ENCODE measurements around the gene AKR1C2.
"Not testable (repeated sequence)": the region's sequence is repeated elsewhere in the genome, so short reads cannot be mapped to it uniquely, and the experiment has no call there.

AKR1C2 gene

DNA sequence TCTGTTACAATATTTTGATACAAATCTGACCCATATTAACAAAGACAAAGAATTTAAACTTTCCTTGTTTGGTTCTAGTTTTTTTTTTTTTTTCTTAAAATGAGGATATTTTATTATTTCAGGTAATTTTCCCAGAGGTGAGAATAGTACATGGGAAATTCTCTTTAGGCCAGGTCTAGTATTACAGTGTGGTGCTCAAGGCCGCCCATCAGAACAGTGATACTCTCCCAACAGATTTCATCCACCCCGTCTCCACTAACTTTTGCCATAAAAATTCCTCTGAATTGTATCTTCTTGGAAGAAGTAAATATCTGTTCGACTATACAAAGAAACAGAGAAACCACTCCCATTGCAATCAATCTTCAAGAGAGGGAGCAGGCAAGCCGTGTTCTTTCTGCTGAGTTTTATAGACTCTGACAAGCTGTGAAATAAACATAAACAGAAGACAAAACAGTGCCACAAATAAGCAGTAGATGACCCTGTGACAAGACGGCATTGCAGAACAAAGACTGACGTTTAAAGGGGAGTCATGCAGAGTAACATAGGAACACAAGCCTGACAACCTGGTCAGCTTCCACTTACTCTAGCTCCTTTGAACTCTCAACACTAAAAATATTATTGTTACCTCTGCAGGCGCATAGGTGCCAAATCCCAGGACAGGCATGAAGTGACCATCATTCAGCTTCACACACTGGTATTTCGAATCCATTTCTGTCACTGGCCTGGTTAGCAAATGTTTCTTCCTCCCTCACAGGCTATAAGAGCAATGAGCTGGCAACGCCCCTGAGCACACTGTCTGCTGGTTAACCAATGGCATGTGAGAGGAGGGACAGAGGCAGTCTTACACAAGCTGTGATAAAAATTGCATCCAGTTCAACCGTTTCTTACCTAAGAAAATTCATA is at the start of gene AKR1C2:
AKR1C2 (minus strand) TSS at position 731 of the 903 bp plus-strand sequence; CDS start at position 709, 22 bp downstream.
- peak; percentile 5 for DNase-seq (ENCODE audit: low read depth)

DNA sequence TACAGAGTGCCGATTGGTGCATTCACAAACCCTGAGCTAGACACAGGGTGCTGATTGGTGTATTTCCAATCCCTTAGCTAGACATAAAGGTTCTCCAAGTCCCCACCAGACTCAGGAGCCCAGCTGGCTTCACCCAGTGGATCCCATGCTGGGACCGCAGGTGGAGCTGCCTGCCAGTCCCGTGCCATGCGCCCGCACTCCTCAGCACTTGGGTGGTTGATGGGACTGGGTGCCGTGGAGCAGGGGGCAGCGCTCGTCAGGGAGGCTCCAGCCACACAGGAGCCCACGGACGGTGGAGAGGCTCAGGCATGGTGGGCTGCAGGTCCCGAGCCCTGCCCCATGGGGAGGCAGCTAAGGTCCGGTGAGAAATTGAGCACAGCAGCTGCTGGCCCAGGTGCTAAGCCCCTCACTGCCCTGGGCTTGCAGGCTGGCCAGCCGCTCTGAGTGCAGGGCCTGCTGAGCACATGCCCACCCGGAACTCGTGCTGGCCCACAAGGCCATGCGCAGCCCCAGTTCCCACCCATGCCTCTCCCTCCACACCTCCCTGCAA is 49.4 kb upstream of the AKR1C2 start:
- not testable (repeated sequence) for DNase-seq (ENCODE audit: low read depth)

DNA sequence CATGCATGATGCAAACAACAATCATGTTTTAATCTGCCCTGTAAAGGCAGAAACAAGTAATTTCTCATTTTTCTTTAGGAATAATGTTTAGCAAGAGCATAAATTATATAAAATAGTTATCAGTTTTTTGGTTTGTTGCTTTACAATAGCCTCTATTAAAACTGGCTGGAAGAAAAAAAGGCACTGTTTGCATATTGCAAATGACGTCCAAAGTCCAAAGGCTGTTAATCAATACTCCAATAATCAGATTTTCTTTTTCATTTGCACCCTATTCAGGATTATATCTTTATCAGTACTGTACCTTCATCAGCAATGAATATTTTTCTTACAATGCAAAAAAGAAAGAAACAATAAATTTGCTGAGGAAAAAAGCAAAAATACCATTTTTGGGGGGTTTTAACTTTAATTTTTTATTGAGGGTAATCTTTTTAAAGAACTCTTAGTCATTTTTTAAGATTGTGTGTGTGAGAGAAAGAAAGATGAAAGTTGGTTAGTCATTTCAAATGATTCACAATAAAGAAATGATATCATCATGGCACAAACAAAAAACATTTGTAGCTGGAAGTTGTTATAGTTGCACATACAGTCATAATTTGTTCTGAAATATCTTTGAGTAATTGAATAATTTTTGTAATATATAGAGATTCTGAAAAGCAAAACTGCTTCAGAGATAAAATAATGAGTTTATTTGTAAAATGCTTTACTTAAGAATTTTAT is 44.4 kb upstream of the AKR1C2 start:
- peak; percentile 20 for DNase-seq (ENCODE audit: low read depth)

DNA sequence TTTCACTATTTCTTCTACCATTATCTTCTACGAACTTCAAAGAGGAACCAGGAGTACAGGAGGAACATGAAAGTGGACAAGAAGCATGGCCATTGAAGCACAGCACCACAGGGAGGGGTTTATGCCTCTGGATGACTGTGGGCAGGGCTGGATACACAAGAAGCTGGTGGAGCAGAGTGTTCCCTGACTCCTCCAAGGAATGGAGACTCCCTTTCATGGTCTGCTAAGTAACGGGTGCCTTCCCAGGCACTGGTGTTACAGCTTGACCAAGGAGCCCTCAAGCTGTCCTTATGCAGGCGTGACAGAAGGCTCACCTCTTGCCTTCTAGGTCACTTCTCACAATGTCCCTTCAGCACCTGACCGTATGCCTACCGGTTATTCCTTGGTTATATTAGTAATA is 43.4 kb upstream of the AKR1C2 start:
- not testable (repeated sequence) for DNase-seq (ENCODE audit: low read depth)

DNA sequence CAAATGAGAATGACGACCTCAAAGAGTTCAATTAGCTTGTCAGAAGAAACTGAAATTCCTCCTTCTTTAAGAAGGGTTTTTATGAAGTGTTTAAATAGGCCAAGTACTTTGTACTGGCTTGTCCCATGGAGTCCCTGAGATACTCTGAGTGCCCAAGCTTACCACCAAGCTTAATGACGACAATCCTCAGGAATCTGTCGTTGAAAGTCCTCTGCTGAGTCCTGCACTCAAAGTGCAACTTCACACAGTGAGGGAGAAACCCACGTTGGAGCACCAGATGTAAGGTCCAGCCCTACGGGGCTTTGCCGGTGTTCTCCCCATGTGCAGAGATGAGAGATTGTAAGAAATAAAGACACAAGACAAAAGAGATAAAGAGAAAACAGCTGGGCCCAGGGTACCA is 42.8 kb upstream of the AKR1C2 start:
- DNase-seq (ENCODE audit: low read depth) = no peak

DNA sequence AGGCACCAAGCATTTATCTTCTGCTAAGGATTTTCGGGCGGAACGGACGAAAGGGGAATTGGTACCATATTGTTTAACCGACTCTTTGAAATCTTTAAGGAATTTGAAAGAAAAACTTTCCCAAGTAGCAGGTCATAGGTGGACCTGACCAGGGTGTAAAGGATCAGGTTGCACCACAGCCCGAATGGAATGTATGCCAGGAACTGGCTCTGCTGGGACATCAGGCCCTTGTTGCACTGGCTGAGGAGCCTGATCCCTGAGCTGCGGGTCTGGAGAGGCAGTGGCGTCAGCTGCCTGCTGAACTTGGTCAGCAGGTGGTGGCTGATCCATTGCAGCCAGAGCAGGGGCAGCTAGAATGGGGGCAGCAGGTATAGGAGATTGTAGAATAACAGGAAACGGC is 41.4 kb upstream of the AKR1C2 start:
- DNase-seq (ENCODE audit: low read depth) = no peak

DNA sequence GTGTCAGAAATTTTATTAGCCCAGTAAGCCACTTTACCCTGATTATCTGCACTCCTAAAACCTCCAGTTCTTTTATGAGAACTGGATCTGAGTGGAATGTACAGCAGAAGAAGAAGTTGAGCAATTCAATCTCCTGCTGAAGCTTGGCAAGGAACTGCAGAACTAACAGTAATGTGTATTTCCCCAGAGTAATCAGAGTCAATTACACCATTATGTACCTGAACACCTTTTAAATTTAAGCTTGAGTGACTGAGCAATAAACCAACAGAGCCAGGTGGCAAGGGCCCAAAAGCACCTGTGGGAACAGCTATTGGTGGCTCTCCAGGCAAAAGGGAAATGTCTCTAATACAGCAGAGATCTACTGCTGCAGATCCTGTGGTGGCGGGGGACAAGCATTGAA is 40.1 kb upstream of the AKR1C2 start:
- DNase-seq (ENCODE audit: low read depth) = peak; percentile 19

DNA sequence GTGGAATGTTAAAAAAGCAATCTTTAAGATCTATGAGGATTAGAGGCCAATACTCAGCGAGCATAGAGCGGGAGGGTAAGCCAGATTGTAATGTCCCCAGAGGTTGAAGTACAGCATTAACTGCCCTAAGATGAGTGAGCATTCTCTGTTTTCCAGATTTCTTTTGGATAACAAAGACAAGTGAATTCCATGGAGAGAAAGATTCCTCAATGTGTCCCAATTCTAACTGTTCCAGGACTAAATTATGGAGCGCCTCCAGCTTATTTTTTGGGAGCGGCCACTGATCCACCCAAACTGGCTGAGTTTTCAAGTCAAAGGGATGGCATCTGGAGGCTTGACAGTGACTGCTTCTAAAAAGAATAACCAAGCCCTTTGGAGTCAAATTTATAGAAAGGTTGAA is 39.3 kb upstream of the AKR1C2 start:
- no peak for DNase-seq (ENCODE audit: low read depth)

DNA sequence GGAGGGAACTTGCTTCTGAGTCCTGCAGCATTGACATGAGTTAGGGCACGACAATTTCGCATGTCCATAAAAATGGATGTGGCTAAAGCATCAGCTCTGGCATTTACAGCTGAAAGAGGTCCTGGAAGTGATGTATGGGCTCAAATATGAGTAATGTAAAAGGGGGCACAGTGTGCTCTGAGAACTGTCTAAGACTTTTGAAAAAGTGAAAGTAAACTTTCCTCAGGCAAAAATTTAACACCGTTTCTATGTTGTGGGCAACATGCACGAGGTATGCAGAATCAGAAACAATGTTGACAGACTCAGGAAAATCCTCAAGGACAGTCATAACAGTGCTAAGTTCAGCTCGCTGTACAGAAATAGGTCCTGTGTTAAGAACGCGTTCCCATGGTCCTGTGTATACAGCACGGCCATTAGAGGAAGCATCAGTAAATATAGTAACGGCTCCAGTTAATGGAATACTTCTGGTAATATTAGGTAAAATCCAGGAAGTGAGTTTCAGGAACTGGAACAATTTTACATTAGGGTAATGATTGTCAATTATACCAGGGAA is 37.9 kb upstream of the AKR1C2 start:
- no peak for DNase-seq (ENCODE audit: low read depth)

DNA sequence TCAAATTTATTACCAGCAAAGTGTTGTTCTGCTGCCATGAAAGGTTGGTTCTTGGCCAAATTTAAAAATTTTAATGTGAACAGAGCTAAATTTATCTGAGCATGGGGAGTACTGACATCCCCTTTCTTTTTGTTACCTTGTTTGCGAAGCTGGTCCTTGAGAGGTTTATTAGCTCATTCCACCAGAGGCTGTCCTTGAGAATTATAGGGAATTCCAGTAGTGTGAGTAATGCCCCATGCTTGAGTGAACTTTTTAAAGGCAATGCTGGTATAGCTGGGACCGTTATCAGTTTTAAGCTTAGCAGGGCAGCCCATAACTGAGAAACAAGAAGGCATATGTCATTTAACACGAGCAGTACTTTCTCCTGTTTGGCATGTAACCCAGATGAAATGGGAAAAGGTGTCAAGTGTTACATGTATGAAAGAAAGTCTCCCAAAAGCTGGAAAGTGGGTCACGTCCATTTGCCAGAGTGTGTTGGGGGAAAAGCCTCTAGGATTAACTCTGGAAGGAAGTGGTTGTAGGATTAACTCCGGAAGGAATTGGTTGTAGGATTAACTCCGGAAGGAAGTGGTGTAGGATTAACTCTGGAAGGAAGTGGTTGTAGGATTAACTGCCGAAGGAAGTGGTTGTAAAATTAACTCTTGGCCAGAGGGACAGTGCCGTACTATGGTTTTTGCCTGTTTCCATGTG is 37.3 kb upstream of the AKR1C2 start:
- peak; percentile 32 for DNase-seq (ENCODE audit: low read depth)

DNA sequence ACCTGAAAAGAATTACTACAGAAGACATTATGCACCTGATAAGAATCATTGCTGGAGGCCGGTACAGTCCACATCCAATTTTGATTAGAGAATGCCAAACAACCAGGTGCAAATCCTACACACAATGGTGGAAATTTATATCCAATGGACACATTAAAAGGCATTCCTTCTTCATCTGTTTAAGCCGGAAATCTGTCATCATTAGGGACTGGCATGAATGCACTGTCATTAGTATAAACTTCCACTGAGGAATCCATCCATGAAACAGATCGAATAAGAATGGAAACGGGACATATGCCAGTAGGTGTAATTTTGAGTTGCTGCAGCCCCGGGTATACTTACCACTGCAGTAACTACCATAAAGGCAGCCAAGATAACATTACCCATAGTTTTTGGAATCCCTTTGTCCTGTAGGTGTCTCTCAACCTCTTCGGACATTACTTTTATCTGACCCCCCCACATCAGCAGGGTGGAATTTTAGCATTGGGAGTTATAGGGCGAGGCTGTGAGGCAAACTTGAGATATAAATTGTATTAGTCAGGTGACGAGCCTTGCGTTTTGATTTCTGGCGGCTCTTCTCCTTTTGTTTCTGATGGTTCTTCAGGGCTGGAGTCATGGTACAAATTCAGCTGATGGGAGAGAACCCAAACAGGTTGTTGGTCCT is 36.5 kb upstream of the AKR1C2 start:
- no peak for DNase-seq (ENCODE audit: low read depth)

DNA sequence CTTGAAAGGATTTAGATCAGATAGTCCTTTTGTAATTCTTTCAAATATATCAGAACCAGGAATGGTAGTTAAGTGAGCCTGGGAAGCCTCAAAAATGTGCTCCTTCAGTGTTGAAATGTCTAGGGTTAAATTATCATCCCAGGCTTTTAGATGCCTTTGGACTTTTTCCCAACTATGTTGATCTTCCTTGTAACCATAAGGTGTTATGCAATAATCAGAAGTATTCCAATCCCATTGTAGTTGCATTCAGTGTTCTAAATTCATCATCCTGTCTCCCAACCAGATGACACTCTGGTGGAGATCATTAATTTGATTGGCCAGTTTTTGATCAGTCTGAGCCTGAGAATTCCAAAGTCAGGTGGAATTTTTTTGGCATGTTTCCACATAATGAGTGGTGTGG is 35.1 kb upstream of the AKR1C2 start:
- DNase-seq (ENCODE audit: low read depth) = peak; percentile 33

DNA sequence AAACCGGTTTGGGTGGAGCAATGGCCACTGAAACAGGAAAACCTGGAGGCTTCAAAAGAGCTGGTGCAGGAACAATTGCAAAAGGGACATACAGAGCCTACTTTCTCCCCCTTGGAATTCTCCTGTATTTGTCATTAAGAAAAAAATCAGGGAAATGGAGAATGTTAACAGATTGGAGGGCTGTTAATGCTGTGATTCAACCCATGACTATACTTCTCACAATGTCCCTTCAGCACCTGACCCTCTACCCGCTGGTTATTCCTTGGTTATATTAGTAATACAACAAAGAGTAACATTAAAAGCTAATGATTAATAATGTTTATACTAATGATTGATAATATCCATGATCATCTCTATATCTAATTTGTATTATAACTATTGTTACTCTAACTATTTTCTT is 34.4 kb upstream of the AKR1C2 start:
- DNase-seq (ENCODE audit: low read depth) = no peak

DNA sequence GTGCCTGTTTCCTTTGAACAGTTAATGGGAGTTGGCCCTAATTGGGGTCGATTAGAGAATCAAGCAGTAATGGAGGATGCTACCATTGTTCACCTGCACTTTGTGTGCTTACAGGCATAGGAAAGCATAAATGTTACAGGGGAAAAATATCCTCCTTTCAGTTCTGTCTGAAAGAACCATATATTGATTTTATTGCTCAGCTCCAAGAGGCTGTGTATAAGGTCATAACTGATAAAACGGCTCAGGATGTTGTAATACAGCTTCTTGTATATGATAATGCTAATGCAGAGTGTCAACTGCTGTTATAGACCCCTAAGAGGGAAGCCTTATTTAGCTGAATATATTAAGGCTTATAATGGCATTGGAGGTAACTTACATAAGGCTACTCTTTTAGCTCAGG is 32.9 kb upstream of the AKR1C2 start:
- DNase-seq (ENCODE audit: low read depth) = no peak

DNA sequence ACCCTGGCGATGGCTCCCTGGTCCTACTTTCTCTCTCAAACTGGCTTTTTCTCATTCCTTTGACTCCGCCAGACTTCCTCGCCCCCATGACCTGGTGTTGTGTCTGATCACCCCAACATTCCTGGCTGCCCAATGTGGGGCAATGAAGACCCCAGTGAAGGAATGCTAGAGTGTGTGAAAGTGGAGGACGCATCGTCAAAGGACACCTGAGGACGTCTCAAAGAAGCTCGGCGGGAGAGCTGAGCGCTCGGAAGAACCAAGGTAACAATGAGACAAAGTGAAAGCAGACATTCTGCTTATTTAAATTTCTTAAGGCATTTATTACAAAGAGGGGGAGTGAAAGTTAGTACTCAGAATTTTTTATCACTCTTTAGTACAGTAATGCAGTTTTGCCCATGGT is 31.7 kb upstream of the AKR1C2 start:
- DNase-seq (ENCODE audit: low read depth) = no peak

DNA sequence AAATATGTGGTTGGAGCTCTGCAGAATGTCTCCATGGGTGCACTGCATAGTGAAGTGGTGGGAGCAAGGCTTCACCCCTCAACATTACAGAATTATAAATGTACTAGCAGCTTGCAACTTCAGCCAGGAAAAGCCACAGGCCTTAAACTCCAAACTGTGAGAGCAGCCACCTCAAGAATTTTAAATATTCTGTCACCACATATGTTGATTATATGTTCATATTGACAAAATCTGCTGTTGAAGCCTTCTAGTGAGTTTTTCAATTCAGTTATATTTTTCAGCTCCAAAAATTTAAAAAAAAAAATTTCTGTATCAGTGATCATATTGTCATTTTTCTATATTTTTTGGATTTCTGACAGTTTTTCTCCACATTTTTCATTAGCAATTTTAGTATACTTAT is 30.9 kb upstream of the AKR1C2 start:
- no peak for DNase-seq (ENCODE audit: low read depth)

DNA sequence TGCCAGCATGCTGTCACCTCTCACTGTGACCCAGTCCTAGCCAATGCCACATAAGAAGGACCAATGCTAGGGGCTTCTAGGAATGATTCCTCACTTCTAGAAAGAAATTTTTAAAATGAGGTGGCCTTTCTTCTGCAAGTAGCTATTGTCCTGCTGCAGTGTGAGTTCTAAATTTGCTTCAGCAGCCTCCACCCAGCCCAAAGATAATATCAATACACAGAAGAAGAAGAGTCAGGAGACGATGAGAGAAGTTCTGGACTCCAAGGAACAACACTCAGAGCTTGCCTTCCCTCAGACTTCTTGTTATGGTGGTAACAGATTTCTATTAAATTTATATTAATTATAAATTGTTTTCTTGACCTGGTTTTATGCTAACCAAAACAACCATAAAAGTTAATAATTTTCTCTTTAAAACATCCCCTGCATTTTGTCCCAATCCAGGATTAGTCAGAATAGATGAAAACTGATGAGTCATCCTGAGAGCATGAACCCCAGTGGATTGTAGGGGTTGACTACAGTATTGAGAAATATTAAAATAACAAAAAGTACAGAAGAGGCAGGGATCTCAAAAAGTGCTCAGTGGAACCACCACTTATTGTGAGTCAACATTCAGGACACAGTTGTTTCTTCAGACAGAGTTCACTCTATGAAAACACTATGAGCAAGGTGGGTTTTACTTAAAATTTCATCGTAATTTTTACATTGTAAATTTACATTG is 29.6 kb upstream of the AKR1C2 start:
- DNase-seq (ENCODE audit: low read depth) = peak; percentile 62

DNA sequence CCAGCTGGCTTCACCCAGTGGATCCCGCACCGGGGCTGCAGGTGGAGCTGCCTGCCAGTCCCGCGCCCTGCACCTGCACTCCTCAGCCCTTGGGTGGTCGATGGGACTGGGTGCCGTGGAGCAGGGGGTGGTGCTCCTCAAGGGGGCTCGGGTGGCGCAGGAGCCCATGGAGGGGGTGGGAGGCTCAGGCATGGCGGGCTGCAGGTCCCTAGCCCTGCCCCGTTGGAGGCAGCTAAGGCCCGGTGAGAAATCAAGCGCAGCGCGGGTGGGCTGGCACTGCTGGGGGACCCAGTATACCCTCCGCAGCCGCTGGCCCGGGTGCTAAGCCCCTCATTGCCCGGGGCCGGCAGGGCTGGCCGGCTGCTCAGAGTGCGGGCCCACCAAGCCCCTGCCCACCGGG is 28.8 kb upstream of the AKR1C2 start:
- DNase-seq (ENCODE audit: low read depth) = not testable (repeated sequence)

DNA sequence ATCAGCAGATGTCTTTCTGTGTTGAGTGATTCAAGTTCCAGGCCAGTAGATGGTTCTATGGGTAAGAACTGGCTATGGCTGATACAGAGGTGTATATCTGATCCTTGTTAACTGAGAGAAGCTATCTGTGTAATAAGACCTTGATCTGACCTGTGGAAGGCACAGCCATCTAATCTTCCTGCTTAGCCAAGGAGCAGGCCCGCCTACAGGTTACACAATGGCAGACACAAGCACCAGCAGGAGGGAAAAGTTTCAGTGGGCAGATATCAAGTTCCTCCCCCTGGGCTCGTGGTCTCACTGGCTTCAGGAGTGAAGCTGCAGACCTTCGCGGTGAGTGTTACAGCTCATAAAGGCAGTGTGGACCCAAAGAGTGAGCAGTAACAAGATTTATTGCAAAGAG is 27.9 kb upstream of the AKR1C2 start:
- DNase-seq (ENCODE audit: low read depth) = peak; percentile 15

DNA sequence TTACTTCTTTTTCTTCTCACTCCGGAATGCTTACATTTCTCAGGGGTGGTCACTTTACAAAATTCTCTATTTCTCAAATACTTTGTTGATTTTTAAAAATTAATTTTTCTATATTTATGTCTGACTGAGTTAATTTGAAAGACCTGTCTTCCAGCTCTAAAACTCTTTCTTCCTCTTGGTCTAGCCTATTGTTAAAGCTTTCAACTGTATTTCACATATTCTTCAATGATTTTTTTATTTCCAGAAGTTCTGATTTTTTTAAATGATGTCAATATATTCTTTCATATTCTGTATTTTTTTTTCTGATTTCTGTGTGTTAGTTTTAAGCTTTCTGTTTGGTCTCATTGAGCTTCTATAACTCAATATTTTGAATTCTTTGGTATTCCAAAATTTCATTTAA is 27.3 kb upstream of the AKR1C2 start:
- no peak for DNase-seq (ENCODE audit: low read depth)

DNA sequence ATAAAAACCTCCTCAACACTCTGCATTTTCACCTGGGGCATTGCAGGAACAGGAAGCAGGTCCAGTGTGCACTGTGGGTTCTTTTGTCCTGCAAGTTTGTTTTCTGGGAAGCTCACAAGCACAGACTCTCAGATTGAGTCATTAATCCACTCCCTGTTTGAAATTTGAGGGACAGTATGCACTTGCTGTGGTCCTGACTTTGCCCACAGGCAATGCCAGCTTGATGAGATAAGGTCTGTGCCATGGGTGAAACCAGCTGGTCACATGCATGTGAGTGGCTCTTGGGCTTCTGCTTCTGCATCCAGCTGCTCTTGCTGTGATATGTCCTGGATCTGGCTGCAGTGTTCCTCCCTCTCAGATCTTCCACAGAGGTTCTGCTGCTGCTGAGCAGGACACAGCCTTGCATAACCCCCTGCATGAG is 21.8 kb upstream of the AKR1C2 start:
- not testable (repeated sequence) for DNase-seq (ENCODE audit: low read depth)

All from amniotic epithelial cell (primary cell).